GM19025 (cell line): ENCODE data around the gene ALG8.
A peak's percentile ranks its signal among the peaks of the same experiment; 100 is the strongest.

Source experiments
- ATAC-seq: cut with Tn5 transposase; IDR thresholded peaks from one replicate; pipeline ENCODE4 v1.9.1; 2021; ENCODE audit warnings: mild to moderate bottlenecking, low read depth, moderate library complexity; ENCODE audit not compliant: unreplicated experiment

ALG8 gene

DNA sequence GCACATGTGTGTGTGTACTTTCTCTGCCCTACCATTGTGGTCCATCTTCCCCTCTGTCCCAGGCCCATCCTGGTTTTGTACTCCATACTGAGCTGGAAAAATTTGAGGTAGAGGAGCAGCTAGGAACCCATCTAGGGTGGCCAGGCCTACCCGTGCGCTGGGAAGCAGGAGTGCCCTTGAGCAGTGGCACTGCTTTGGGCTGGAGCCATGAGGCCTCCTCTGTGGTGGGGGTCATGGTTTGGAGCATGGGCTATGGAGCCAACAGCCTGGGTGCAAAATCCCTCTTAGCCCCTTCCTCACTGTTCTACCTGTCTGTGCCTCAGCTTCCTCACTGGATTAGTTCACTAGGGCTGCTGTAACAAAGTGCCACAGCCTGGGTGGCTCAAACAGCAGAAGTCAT, 21.9 kb upstream of the ALG8 start:
- no peak for ATAC-seq

DNA sequence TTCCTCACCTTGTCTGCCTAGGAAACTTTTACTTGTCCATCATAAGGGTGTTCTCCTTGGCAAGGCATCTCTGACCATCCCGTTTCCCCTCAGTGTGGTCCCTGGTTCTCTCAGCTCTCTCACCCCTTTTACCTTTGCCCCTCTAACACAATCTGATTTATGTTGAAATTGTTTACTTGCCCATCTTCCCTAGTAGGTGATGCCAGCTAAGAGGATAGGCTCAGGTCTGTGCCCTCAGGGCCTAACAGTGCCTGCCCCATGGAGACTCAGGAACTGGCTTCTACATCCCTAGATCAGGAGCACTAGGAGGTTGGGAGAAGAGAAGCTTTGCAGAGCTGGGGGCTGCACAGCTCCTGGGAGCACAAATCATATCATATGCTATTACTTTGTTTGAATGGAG, 21.1 kb upstream of the ALG8 start:
- no peak for ATAC-seq

DNA sequence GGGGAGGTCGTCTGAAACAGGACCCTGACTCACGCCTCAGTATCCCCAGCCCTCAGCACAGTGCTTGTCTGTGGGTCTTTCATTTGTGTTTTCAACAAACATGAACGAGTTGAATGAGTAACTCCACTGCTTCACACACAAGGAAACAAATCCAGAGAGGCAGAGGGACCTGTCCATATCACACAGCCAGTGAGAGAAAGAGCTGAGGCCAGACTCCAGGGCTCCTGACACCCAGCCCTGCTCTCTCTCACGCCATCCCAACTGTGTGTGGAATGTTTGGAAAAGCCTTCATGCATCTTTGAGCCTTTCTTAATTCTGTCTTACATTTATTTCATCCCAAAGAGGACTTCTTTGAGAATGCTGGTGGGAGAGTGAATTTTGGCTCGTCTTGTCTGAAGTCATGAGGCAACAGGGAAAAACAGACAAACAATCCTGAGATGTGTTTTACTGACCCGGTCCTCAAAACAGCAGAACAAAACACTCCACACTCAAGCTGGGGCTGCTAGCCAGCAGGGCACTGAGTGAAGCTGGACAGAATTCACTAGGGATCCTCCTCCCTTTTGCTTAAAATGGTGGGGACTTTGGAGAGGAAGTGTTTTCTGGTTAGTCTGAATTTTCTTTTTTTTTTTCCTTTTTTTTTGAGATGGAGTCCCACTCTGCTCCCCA, 19.7 kb upstream of the ALG8 start:
- ATAC-seq: no peak

DNA sequence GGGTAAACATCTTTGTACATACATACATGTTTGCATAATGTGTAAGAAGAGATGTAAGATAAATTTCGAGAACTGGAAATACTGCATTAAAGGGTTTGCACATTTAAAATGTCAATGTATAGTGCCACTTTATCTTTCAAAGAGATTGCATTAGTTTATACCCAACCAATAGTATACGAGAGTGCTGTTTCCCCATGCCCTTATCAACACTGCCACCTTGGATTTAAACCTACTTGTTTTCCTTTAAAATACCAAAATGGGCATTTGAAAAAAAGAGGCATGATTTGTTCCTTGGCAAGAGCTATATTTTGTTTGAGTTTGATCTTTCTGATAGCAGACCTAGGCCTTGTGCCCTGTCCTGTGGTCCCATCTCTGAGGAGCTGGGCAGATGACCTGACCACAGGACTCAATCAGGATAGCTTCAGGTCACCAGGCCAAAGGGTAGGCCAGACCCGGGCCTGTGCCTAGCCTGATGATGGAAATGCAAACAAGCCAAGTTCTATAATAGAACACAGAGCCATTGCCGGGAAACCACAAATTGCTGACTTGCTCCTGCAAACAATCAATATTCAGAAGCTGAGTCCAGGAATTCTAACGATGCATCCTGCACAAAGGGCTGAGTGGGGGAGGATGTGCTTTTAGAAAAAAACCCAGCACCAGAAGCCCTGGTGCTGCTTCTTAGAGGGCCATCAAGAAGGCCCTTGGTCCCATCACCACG, 16.9 kb upstream of the ALG8 start:
- no peak for ATAC-seq

DNA sequence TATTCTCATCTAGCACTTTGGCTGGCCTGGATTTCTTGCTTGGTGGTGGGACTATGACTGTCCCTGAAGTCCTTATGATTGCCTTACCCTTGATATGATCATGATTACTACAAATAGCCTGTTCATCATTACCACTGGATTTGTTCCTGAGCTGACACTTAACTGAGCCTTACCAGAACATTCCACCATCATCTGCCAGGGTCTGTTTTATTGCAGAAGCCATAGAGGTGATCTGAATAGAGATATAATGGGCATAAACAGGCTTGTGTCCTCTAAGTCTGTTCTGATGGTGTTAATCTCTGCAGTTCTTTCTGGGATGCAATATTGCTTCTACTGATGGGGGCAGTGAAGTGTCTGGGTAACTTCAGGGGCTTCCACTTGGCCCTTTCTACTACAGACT, 12.4 kb upstream of the ALG8 start:
- ATAC-seq: no peak

DNA sequence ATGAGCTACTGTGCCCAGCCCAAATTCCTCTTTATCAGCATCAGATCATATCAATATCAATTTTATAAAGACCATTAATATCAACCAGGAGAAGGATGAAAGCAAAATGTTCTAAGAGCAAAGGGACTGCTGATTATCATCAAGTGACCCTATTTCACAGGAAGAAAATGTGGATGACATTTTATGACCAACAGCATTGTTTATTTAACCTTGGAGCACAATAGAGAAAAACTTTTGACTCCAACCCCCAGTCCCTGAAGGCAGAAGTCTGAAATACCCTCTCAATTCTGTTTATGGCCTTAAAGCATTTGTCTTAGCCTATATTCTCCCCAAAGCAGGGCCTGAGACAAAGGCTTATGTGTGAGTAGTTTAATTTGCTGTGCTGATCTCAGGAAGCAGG, 11.3 kb upstream of the ALG8 start:
- no peak for ATAC-seq

DNA sequence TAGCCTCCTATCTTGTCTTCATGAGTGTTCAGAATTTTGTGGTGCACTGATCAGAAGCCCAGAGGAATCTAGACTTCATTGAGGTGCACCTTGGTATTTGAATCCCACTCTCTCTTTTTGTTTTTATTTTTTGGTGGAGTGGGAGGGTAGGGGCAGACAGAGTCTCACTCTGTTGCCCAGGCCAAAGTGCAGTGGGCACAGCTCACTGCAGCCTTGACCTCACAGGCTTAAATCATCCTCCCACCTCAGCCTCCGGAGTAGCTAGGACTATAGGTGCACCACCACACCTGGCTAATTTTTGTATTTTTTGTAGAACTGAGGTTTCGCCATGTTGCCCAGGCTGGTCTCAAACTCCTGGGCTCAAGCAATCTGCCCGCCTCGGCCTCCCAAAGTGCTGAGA, 10.9 kb upstream of the ALG8 start:
- ATAC-seq: no peak

DNA sequence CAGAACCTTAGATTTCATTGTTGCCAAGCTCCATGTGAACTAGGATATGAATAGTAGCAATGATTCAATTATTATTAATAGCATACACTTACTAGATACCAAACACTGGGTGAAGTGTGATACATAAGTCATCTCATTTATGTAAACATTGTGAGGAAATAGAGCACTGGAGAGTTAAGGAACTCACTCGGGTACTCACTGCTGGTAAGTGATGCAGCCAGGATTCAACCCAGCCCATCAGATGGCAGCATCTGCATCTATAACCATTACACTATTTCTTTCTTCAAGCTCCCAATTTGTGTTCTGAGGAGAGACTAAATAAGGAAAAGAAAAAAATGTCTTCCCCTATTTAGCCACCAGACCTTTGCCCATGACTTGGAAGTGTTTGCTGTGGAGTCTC, 10.2 kb upstream of the ALG8 start:
- no peak for ATAC-seq

DNA sequence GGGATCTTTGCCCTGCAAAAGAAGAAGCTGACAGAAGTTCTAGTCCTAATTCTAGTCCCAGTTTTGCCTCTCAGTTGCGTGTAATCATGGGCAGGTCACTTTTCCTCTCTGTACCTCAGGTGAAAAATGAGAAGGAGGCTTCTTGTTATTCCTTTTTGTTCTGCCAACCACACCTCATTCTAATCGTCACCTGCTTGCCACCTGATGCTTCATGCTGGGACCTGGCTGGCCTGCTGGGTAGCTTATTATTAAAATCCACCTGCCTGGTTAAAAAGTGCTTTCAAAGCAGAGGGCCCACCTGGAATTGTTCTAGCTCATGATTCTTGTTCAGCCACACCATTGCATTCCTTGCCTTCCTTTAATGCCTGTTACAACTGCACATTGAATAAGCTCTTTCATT, 8.4 kb upstream of the ALG8 start:
- ATAC-seq: no peak

DNA sequence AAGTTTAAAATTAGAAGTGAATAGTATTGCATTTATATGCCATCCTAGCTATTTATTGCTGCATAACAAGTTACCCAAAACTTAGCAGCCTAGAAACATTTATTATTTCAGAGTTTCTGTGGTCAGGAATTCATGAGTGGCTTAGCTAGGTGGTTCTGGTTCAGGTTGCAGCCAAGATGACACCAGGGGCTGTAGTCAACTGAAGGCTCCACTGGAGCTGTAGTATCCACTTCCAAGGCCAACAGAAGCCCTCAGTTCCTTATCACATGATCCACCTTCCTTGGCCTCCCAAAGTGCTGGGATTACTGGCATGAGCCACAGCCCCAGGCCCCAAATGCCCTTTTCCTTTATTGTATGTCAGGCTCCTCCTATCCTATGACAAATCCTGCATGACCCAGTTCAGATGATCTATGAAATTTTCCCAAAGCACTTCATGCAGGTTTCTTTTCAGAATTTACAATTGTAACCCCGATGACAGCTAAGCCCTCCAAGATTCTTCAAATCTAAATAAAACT, 6.1 kb upstream of the ALG8 start:
- ATAC-seq: no peak

DNA sequence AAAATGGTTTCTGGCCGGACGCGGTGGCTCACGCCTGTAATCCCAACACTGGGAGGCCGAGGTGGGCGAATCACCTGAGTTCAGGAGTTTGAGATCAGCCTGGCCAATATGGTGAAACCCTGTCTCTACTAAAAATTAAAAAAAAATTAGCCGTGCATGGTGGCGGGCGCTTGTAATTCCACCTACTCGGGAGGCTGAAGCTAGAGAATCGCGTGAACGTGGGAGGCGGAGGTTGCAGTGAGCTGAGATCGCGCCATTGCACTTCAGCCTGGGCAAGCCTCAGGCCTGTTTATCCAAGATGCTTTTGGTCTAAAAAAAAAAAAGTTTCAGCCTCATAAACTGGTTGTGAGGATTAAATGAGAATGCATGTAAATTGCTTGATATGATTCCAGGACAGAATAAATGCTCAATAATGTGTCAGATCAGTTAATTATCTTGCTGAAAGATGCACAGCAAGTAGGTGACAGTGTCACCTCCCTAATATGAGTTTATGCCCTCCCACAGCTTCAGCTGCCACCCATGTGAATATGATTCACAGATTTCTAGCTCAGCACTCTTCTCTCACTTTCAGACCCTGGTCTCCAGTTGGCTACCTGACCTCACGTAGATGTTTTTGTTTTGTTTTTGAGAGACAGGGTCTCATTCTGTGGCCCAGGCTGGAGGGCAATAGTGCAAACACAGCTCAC, 1.1 kb upstream of the ALG8 start:
- no peak for ATAC-seq

DNA sequence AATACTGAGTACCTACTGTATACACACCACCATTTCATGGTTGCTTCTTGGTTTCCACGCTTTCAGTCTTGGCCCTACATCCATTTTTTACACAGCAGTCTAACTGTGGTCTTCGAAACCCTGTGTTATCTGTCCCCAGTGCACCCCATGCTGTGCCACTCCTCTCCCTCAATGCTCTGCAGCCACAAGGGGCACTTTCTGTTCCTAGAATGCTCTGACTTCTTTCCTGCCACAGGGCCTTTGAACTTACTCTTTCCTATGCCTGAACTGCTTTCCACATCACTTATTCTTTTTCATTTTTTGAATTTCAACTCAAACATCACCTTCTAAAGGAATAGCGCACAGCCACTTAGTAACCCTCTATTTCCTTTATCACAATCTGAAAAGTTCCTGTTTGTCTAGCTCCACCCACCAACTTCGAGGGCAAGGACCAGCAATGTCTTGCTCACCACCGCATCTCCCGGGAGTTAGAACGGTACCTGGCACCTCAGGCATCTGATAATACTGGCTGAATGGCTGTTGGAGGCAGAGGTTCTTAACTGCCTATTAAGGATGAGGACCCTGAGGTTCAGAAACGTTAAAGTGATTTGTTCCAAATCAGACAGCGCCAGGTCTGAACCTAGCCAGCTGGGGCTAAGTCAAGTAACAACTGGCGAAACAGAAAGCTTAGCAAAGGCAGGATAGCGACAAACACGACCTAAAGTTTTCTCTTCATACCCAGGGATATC, 568 bp downstream of the ALG8 start:
- peak; percentile 11 for ATAC-seq

DNA sequence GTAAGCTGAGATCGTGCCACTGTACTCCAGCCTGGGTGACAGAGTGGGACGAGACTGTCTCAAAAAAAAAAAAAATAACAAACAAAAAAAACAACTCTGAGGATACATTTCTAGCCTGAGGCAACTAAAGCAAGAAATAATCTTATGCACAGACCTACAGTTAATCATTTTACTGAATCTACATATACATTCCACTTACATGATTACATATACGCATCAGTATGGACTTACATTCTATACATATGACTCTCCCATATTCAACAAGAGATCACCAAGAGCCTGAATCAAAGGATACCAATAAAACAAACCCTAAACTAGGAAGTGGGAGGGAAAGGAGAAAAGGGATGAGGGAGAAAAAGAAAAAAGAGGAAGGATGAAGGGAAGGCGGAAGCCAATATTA, 1.1 kb downstream of the ALG8 start:
- ATAC-seq: no peak

DNA sequence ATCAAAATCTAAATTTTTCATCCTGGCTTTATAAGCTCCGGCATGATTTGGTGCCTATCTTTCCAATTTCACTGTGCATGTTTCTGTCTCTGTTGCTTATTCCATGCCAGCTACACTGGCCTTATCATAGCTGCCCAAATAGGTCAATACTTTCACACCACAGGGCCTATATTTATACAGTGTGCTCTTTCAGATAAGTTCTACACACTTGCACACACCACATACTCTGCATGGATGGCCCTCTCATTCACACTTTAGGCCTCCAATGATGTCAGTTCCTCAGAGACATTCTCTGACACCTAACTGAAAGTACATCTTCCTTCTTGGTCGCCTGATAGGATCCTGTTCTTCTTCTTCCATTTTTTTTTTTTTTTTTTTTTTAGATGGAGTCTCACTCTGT, 7.0 kb downstream of the ALG8 start:
- ATAC-seq: no peak

DNA sequence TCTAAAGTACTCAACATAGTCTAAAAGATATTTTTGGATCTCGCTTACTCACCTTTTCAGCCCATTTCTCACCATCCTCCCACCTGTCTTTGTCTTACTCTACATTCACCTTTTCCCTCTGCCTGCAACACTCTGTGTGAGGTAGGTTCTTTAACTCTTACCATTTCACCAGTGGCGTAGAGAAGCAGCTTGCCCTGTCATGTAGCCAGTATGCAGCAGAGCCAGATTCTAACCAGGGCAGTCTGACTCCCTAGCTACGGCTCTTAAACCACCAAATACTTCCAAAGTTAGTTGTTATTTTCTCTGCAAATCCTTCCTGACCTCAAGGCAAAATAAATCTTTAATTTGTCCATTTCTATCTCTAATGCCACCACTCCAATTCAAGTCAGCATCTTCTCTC, 7.5 kb downstream of the ALG8 start:
- no peak for ATAC-seq

DNA sequence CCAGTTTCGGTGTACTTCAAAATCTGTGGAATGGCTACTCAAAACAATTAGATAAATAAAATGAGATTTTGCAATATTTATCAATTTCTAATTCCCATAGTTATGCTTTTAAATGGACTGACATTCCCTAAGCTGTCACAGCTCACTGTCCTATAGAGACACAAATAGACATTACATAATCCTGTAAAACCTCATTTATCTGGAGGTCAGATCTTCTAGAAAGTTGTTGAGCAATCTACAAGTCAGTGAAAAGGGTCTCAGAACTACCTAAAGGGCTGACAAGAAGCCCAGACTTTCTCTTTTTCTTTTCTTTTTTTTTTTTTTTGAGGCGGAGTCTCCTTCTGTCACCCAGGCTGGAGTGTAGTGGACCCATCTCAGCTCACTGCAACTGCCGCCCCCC, 12.0 kb downstream of the ALG8 start:
- ATAC-seq: no peak

DNA sequence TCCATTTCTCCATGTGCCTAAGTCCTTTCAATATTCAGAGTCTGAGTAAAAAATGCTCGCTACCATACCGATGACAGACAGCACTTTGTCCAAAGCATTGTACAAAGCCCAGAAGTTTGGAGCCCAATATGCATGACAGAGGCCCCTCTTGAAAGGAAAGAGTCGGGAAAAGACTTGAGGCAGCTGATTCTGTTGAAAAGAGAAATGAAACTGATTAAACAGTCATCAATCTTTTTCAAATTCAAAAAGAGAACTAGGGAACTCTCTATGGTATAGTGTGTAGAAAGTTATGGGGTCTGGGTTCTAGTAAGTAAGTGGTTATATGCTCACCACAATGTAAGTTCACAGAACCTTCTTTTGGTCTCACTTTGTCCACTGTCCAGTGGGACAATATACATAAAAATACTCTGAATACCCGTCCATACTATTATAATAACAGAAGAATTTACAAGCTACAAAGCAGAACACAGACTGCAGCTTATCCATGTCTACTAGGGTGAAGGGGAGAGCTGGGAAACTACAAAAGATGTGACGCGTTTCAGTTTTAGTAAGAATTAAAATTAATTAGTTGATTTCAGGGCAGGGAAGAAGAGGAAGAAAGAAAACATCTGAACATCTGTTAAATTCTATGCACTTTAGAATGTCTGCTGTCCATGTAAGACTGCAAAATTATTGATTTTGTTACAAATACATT, 26.7 kb downstream of the ALG8 start:
- no peak for ATAC-seq

DNA sequence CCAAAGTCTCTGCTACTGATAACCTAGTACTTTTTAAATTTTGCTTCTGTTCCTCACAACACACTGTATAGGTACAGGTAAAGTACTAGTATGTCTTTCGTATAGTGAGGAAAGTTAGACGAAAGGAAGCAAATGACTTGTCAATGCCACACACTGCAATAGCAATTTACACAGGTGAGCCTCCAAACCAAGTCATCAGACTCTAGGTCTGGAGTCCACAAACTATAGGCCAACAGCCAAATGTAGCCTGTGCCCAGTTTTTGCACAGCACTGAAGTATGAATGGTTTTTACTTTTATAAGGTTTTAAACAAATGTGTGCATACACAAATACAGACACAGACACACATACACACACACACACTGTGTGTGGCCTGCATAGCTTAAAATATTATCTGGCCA, 28.1 kb downstream of the ALG8 start:
- ATAC-seq: no peak

DNA sequence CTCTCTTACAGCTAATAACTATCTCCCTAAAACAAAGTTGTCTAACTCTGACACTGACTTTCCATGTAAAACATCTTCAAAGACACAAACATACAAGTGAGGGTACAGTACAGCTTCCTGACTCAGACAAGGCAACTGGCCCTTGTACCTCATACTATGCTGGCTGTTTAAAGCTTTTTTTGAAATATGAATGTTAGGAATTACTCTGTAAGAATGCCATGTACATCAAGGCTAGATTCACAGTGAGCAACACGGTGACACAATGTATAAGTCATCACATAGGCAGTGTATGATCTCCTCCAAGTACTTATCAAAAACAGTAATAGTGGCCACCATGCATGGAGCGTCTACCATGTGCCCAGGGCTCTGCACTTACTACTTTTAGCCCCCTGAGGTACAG, 28.6 kb downstream of the ALG8 start:
- no peak for ATAC-seq

DNA sequence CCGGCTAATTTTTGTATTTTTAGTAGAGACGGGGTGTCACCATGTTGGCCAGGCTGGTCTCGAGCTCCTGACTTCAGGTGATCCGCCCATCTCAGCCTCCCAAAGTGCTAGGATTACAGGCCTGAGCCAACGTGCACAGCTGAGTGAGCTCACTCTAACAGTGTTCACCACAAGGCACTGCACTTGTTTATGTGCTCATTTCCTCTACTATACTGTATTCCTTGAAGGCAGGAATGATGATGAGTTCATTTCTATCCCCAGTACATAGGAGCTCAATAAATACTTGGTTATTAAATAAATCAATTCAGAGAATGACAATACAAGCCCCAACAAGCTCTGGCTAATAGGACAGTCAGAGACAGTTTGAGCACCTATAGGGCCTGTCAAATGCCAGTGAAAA, 29.1 kb downstream of the ALG8 start:
- no peak for ATAC-seq
